GM23338 (cell line): Measurements from ENCODE around the gene TSPOAP1. TPM values are rescaled to one million over a fixed set of nuclear protein-coding genes. Genes with fewer than 3 reads are reported as not detected.
A peak's percentile ranks its signal among the peaks of the same experiment; 100 is the strongest.

Source experiments
- ATAC-seq: fragments of 200-7000 bp; cut with Tn5 transposase; 3 replicates; pipeline ENCODE4 v1.9.1; 2020
- DNase-seq: peaks from one replicate; pipeline ENCODE4 v3.0.0-alpha.2; 2015; ENCODE audit warnings: low spot score
- H2AFZ ChIP-seq: fragments of 200-600 bp; sonication (generic); 2 replicates; pipeline ENCODE4 v1.8.0; 2016; ENCODE audit warnings: antibody characterized with exemption, mild to moderate bottlenecking, moderate library complexity
- H3F3A ChIP-seq: fragments of 200-600 bp; sonication (generic); replicated peaks from 2 replicates; pipeline ENCODE4 v1.8.0; 2017; ENCODE audit warnings: antibody characterized with exemption, mixed run types, low read depth
- H3K27ac ChIP-seq: fragments of 200-600 bp; sonication (generic); 2 replicates; pipeline ENCODE4 v1.6.1; 2016; ENCODE audit warnings: low read depth
- H3K27me3 ChIP-seq: fragments of 200-600 bp; sonication (generic); 2 replicates; pipeline ENCODE4 v1.8.0; 2016; ENCODE audit warnings: mild to moderate bottlenecking, mixed run types, moderate library complexity; ENCODE audit not compliant: insufficient read depth
- H3K36me3 ChIP-seq: fragments of 200-600 bp; sonication (generic); 2 replicates; pipeline ENCODE4 v1.8.0; 2016; ENCODE audit warnings: mild to moderate bottlenecking; ENCODE audit not compliant: insufficient read depth
- H3K4me1 ChIP-seq: fragments of 200-600 bp; sonication (generic); 2 replicates; pipeline ENCODE4 v1.8.0; 2016; ENCODE audit warnings: mild to moderate bottlenecking, moderate library complexity; ENCODE audit not compliant: insufficient read depth
- H3K4me2 ChIP-seq: fragments of 200-600 bp; sonication (generic); 2 replicates; pipeline ENCODE4 v1.7.1; 2017; ENCODE audit warnings: mixed run types
- H3K4me3 ChIP-seq: fragments of 200-600 bp; sonication (generic); 2 replicates; pipeline ENCODE4 v1.6.1; 2016; ENCODE audit warnings: mixed run types
- H3K79me2 ChIP-seq: fragments of 200-600 bp; sonication (generic); replicated peaks from 2 replicates; pipeline ENCODE4 v1.8.0; 2017; ENCODE audit warnings: mild to moderate bottlenecking; ENCODE audit not compliant: insufficient read depth
- H3K9me2 ChIP-seq: fragments of 200-600 bp; sonication (generic); 2 replicates; pipeline ENCODE4 v1.8.0; 2017; ENCODE audit not compliant: insufficient read depth
- H4K20me1 ChIP-seq: fragments of 200-600 bp; sonication (generic); replicated peaks from 2 replicates; pipeline ENCODE4 v1.8.0; 2017; ENCODE audit warnings: mild to moderate bottlenecking; ENCODE audit not compliant: insufficient read depth
- H3K27ac Mint-ChIP-seq: 2 replicates; pipeline ENCODE4 v1.8.0; 2020; ENCODE audit warnings: inconsistent platforms, mild to moderate bottlenecking, moderate library complexity, mixed read lengths
- H3K27me3 Mint-ChIP-seq: 3 replicates; pipeline ENCODE4 v1.8.0; 2022; ENCODE audit warnings: low read depth, mild to moderate bottlenecking, moderate library complexity, mixed read lengths, inconsistent platforms; ENCODE audit not compliant: insufficient read depth, poor library complexity
- H3K36me3 Mint-ChIP-seq: 3 replicates; pipeline ENCODE4 v1.8.0; 2021; ENCODE audit warnings: low read depth, mild to moderate bottlenecking, inconsistent platforms, moderate library complexity, mixed read lengths
- H3K4me1 Mint-ChIP-seq: 3 replicates; pipeline ENCODE4 v1.8.0; 2020; ENCODE audit warnings: mild to moderate bottlenecking, inconsistent platforms, mixed read lengths
- H3K4me3 Mint-ChIP-seq: 3 replicates; pipeline ENCODE4 v1.8.0; 2021; ENCODE audit warnings: moderate library complexity, mild to moderate bottlenecking, inconsistent platforms, mixed read lengths
- H3K9me3 Mint-ChIP-seq: 3 replicates; pipeline ENCODE4 v1.8.0; 2020; ENCODE audit warnings: moderate library complexity, mild to moderate bottlenecking, inconsistent platforms, mixed read lengths
- CREB1 ChIP-seq: fragments of 250-450 bp; sonication (Bioruptor Pico); IDR thresholded peaks from 2 replicates; pipeline ENCODE4 v1.5.0; 2020; ENCODE audit warnings: low read depth, mild to moderate bottlenecking, moderate library complexity
- ETS1 ChIP-seq: IDR thresholded peaks from 2 replicates; pipeline ENCODE4 v1.6.1; 2016; ENCODE audit warnings: antibody characterized with exemption
- EZH2 ChIP-seq: fragments of 200-600 bp; sonication (generic); IDR thresholded peaks from one replicate; pipeline ENCODE4 v1.8.0; 2017; ENCODE audit warnings: antibody characterized with exemption, mild to moderate bottlenecking, low read depth; ENCODE audit not compliant: unreplicated experiment
- EZH2phosphoT487 ChIP-seq: fragments of 200-600 bp; sonication (generic); IDR thresholded peaks from one replicate; pipeline ENCODE4 v1.8.1; 2018; ENCODE audit warnings: antibody characterized with exemption; ENCODE audit not compliant: unreplicated experiment
- JUNB ChIP-seq: IDR thresholded peaks from one replicate; pipeline ENCODE4 v1.6.1; 2016; ENCODE audit warnings: antibody characterized with exemption; ENCODE audit not compliant: unreplicated experiment
- NANOG ChIP-seq: IDR thresholded peaks from 2 replicates; pipeline ENCODE4 v1.6.1; 2016; ENCODE audit warnings: antibody characterized with exemption, borderline replicate concordance
- POLR2AphosphoS5 ChIP-seq: IDR thresholded peaks from 2 replicates; pipeline ENCODE4 v1.6.1; 2016; ENCODE audit warnings: antibody characterized with exemption, low read depth
- REST ChIP-seq: IDR thresholded peaks from one replicate; pipeline ENCODE4 v1.6.1; 2018; ENCODE audit warnings: antibody characterized with exemption; ENCODE audit not compliant: unreplicated experiment
- STAT1 ChIP-seq: IDR thresholded peaks from one replicate; pipeline ENCODE4 v1.6.1; 2016; ENCODE audit warnings: antibody characterized with exemption; ENCODE audit not compliant: unreplicated experiment
- ZNF114 ChIP-seq: fragments of 250-450 bp; sonication (Bioruptor Pico); IDR thresholded peaks from 2 replicates; pipeline ENCODE4 v1.5.0; 2020; ENCODE audit warnings: mild to moderate bottlenecking, moderate library complexity
- ZNF331 ChIP-seq: fragments of 250-450 bp; sonication (Bioruptor Pico); IDR thresholded peaks from 2 replicates; pipeline ENCODE4 v1.5.0; 2020; ENCODE audit warnings: low read depth, mild to moderate bottlenecking, moderate library complexity
- polyA plus RNA-seq: library from polyadenylated mRNA; unstranded; fragments of >200 nt; fragmentation: Nextera tagmentation; extraction: Ambion mirVana; gene quantifications from 2 replicates; pipeline ENCODE4 v1.2.1, GENCODE V29; 2016
- total RNA-seq: library from RNA; depleted of rRNA; stranded (reverse); fragments of >200 nt; shearing (Covaris generic); gene quantifications from 2 replicates; pipeline ENCODE4 v1.2.3, GENCODE V29; 2014
- TF ChIP-seq, protein P1 (sequence below): fragments of 250-450 bp; sonication (Bioruptor Pico); IDR thresholded peaks from 2 replicates; pipeline ENCODE4 v1.5.0; 2020; ENCODE audit warnings: mild to moderate bottlenecking, moderate library complexity
- TF ChIP-seq, protein P2 (sequence below), 2 experiments: fragments of 200-600 bp in 1 of 2; sonication (generic) in 1 of 2; conservative IDR thresholded peaks; 2 replicates each; pipeline versions ENCODE4 v1.5.1 to v1.6.1; 2016 to 2017; ENCODE audit warnings: antibody characterized with exemption in 2 of 2, low read depth in 2 of 2, mild to moderate bottlenecking in 2 of 2, moderate library complexity in 1 of 2

Gene TSPOAP1
- total and polyA plus RNA-seq, 2 experiments from 2014 or later: 7.3 to 11.8 TPM

DNA sequence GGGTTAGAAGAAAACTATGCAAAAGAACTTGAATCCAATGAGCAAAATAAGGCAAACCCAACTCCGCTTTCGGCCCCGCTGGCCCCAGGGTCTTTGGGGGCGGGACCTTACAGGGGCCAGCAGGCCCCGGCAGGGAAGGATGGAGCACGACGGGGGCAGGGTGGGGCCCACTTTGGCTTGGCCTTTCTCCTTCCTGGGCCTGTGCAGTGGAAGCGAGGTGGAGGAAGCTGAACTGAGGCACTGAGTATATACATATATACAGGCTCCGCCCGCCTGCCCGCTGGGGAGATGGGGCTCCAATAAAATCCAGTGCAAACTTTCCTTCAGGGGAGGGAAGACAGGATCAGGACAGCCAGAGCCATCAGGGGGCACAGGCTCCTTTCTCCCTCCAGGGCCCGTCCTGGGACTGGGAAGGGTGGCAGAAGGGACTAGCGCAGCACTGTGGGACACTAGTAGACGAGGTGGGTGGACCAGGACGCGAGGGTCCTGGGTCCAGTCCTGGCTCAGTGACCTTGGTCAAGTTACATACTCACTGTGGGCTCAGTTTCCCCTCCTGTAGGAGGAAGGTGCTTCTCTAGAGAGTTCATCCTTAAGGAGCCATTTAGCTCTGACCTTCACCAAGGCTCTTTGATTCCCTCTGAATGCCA lies 27.0 kb downstream of the TSPOAP1 start:
- Histone ChIP-seq H4K20me1 (no peaks in the 10 kb centered on the region), H3K79me2 (no peaks in the 10 kb centered on the region), H3F3A (no peaks in the 10 kb centered on the region), H3K27me3 (no peaks in the 10 kb centered on the region), H2AFZ (peak overlapping the region; percentile 66; the same call in 1 of the 2 replicates), H3K4me3 (no peak overlapping the region), H3K36me3 (no peaks in the 10 kb centered on the region), H3K4me2 (peak overlapping the region; percentile 43; the same call in 1 of the 2 replicates), H3K9me2 (no peaks in the 10 kb centered on the region), H3K4me1 (peaks cover 13% of the 10 kb centered on the region), H3K27ac (no peak overlapping the region)
- Mint-ChIP-seq H3K36me3 (no peaks in the 10 kb centered on the region), H3K27ac (no peak overlapping the region), H3K27me3 (peaks cover 4% of the 10 kb centered on the region), H3K4me1 (peaks cover 22% of the 10 kb centered on the region), H3K9me3 (no peaks in the 10 kb centered on the region), H3K4me3 (no peak overlapping the region; the same call in 2 of the 3 replicates)
- DNase-seq (no peak), ATAC-seq (no peak)
- TF ChIP-seq JUNB: no peak
- TF ChIP-seq ZNF114 (CRISPR knock-in tag): no peak
- TF ChIP-seq ZNF331 (CRISPR knock-in tag): no peak
- TF ChIP-seq NANOG: no peak
- no peak for TF ChIP-seq EZH2phosphoT487
- TF ChIP-seq POLR2AphosphoS5: no peak
- no peak for TF ChIP-seq EZH2
- TF ChIP-seq, protein P1, sequence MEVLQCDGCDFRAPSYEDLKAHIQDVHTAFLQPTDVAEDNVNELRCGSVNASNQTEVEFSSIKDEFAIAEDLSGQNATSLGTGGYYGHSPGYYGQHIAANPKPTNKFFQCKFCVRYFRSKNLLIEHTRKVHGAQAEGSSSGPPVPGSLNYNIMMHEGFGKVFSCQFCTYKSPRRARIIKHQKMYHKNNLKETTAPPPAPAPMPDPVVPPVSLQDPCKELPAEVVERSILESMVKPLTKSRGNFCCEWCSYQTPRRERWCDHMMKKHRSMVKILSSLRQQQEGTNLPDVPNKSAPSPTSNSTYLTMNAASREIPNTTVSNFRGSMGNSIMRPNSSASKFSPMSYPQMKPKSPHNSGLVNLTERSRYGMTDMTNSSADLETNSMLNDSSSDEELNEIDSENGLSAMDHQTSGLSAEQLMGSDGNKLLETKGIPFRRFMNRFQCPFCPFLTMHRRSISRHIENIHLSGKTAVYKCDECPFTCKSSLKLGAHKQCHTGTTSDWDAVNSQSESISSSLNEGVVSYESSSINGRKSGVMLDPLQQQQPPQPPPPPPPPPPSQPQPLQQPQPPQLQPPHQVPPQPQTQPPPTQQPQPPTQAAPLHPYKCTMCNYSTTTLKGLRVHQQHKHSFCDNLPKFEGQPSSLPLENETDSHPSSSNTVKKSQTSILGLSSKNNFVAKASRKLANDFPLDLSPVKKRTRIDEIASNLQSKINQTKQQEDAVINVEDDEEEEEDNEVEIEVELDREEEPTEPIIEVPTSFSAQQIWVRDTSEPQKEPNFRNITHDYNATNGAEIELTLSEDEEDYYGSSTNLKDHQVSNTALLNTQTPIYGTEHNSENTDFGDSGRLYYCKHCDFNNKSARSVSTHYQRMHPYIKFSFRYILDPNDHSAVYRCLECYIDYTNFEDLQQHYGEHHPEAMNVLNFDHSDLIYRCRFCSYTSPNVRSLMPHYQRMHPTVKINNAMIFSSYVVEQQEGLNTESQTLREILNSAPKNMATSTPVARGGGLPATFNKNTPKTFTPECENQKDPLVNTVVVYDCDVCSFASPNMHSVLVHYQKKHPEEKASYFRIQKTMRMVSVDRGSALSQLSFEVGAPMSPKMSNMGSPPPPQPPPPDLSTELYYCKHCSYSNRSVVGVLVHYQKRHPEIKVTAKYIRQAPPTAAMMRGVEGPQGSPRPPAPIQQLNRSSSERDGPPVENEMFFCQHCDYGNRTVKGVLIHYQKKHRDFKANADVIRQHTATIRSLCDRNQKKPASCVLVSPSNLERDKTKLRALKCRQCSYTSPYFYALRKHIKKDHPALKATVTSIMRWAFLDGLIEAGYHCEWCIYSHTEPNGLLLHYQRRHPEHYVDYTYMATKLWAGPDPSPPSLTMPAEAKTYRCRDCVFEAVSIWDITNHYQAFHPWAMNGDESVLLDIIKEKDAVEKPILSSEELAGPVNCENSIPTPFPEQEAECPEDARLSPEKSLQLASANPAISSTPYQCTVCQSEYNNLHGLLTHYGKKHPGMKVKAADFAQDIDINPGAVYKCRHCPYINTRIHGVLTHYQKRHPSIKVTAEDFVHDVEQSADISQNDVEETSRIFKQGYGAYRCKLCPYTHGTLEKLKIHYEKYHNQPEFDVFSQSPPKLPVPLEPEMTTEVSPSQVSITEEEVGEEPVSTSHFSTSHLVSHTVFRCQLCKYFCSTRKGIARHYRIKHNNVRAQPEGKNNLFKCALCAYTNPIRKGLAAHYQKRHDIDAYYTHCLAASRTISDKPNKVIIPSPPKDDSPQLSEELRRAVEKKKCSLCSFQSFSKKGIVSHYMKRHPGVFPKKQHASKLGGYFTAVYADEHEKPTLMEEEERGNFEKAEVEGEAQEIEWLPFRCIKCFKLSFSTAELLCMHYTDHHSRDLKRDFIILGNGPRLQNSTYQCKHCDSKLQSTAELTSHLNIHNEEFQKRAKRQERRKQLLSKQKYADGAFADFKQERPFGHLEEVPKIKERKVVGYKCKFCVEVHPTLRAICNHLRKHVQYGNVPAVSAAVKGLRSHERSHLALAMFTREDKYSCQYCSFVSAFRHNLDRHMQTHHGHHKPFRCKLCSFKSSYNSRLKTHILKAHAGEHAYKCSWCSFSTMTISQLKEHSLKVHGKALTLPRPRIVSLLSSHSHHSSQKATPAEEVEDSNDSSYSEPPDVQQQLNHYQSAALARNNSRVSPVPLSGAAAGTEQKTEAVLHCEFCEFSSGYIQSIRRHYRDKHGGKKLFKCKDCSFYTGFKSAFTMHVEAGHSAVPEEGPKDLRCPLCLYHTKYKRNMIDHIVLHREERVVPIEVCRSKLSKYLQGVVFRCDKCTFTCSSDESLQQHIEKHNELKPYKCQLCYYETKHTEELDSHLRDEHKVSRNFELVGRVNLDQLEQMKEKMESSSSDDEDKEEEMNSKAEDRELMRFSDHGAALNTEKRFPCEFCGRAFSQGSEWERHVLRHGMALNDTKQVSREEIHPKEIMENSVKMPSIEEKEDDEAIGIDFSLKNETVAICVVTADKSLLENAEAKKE (CRISPR knock-in tag): no peak
- TF ChIP-seq, protein P2, sequence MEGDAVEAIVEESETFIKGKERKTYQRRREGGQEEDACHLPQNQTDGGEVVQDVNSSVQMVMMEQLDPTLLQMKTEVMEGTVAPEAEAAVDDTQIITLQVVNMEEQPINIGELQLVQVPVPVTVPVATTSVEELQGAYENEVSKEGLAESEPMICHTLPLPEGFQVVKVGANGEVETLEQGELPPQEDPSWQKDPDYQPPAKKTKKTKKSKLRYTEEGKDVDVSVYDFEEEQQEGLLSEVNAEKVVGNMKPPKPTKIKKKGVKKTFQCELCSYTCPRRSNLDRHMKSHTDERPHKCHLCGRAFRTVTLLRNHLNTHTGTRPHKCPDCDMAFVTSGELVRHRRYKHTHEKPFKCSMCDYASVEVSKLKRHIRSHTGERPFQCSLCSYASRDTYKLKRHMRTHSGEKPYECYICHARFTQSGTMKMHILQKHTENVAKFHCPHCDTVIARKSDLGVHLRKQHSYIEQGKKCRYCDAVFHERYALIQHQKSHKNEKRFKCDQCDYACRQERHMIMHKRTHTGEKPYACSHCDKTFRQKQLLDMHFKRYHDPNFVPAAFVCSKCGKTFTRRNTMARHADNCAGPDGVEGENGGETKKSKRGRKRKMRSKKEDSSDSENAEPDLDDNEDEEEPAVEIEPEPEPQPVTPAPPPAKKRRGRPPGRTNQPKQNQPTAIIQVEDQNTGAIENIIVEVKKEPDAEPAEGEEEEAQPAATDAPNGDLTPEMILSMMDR (conservative IDR thresholded peaks at IDR 0.05; ENCODE audit: low read depth in 2 of 2): no peak
- no peak for TF ChIP-seq ETS1
- TF ChIP-seq CREB1 (CRISPR knock-in tag): no peak
- TF ChIP-seq STAT1: no peak
- no peak for TF ChIP-seq REST
